Measurements from ENCODE around the gene CDK2AP2.
"Not testable (repeated sequence)": the region's sequence is repeated elsewhere in the genome, so short reads cannot be mapped to it uniquely, and the experiment has no call there.

The CDK2AP2 gene

DNA sequence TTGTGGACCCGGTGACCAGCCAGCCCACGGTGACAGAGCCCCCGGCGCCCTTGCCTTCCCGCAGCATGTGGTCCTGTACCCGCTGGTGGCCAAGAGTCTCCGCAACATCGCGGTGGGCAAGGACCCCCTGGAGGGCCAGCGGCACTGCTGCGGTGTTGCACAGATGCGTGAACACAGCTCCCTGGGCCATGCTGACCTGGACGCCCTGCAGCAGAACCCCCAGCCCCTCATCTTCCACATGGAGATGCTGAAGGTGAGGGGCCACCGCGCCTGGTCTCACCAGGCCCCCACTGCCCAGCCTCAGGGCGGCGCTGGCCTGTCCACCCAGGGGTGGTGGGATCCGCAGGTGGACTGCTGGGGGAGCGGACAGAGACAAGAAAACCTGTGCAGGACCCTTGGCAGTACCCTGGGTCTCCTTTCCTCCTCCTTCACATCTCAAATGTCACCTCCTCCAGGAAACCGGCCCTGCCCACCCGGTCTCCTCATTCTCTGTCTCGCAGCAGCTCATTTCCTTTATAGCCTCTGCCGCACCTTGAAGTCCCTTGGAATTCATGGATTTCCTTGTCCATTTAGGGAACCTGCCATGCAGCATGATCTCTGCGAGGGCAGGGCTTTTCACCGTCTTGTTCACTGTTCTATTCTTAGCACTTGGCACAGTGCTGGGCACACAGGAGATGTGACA is 18.6 kb downstream of the CDK2AP2 start:
- DNase-seq = no peak

DNA sequence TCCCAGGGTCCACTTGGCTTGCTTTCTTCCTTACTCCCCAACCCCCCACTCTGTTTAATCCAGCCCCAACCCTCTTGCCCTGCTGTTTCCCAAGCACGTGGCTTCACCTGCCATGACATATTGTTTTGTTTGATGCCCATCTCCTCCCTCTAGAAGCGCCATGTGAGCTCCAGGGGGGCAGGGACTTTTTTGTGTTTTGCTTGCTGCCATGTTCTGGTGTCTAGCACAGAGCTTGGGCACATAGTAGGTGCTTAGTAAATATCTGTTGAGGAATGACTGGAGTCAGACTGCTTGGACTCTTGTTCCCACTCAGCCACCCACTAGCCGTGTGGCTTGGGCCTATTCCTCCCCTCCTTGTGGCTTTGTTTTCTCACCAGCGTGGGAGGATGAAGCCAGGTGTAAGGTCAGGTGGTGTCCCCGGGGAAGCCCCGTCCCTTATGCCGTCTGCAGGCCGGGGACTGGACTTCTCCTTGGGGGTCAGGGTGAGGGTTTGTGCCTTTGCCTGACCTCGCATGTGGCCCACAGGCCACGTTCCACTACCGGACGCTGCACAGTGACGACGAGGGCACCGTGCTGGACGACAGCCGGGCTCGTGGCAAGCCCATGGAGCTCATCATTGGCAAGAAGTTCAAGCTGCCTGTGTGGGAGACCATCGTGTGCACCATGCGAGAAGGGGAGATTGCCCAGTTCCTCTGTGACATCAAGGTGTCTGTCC is 21.3 kb downstream of the CDK2AP2 start:
- no peak for DNase-seq

DNA sequence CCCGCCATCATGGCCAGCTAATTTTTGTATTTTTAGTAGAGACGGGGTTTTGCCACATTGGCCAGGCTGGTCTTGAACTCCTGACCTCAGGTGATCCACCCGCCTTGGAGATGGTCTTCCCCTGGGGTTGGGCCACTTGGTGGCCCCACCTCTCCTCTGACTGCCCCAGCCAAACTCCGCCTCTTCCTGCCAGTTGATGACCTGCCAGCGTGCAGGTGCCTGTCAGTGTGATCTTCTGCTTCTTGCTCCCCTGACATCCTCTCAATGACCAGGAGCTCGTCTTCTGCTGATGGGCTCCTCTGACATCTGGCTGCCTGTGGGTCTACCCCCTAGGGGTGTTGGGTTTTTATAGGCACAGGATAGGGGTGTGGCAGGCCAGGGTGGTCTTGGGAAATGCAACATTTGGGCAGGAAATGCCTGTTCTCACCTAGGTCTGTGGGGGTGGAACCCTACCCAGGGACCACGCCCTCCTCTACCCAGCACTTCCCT is 22.0 kb downstream of the CDK2AP2 start:
- DNase-seq = not testable (repeated sequence)

DNA sequence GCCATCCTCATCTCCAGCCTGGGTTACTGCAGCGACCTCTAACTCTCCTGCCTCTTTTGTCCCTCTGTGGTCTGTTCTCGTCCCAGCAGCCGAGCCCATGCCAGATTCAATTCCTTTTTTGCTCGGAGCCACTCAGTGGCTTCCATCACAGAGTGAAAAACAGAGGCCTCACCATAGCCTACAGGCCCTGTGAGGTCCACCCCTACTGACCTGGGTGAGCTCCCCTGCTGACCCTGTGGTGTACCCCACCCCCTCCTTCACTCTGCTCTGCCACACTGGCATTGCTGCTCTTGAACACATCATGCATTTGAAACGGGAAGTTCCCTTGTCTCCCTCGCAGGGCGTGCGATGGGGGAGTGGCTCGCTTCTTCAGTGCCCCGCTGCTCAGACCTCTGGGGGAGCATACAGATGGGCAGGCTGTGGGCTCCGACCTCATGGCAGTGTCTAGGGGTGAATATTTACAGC is 23.1 kb downstream of the CDK2AP2 start:
- no peak for DNase-seq

DNA sequence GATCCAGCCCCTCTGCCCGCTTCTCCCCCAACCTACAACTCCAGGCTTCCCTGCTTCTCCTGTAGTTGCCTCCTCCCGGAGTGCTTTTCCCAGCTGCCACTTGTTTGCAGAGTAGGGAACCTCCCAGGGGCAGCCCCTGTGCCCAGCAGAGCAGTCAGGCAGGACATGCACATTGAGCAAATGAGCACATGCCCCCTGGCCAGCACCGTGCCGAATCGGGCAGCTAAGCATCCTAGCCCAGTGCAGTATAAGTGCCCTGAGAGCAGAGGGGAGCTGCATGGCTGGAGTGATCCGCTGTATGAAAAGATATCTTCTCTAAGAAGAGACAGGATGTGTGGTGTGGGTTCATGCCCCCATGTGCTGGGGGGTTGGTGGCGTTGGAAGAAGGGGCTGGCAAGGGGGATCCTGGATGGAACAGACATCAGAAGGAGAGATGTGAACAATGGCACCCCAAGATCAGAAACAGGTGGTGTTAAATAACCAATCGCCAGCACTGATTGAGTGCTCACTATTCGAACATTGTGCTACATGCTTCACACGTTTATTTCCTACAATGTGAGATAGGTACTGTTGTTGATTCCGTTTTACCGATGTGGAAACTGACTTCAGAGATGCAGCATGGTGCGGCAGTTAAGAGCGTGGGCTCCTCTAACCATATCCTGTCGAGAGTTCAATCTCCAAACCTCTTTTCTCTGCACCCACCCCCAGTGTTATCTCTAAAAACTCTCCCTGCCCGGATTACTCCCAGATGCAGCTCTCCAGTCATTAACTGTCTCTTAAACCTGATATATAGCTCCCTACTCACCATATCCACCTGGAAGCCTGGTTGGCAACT is 23.9 kb downstream of the CDK2AP2 start:
- DNase-seq = no peak

DNA sequence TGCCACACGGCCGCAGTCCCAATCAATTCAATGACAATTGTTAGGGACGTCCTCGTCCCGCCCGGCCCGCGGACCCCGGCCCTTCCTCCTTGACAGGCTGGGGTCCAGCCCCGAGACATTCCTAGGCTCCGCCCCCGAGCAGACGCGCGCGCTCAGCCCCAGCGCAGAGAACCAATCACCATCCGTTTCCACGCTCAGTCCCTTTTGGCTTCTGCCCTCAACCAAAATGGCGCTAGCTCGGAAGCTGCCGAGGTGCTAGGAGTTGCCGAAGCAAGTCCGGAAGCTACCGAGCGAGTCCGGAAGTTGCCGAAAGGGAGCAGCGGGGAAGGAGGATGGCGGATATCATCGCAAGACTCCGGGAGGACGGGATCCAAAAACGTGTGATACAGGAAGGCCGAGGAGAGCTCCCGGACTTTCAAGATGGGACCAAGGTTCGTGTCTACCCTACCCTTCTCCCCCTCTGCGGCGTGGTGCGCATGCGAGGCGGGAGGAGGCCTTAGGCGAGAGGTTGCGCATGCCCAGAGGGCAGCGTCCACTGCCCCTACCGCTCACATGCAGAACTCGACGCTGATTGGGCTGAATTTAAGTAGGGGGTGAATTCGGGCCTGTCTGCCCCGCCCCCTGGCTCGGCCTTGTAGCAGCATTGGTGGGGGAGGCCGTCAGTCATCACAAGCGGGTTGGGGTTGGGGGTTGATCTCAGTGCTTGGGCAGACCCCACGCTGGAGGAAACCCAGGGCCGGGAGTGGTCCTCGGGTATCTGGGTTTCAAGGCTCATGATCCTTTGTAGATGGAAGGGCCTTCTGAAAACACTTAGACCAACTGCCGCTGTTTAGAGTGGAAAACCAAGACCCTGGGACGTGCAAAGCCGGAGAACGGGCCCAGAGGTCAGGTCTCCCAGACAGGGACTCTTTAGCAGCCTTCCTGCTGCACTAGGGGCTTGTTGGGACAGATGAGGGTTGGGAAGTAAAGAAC is 24.8 kb downstream of the CDK2AP2 start, which contains the start of gene AIP:
AIP (plus strand) TSS at position 200 of the 972 bp plus-strand sequence; CDS start at position 333, 133 bp downstream.
- peak; percentile 96 for DNase-seq

DNA sequence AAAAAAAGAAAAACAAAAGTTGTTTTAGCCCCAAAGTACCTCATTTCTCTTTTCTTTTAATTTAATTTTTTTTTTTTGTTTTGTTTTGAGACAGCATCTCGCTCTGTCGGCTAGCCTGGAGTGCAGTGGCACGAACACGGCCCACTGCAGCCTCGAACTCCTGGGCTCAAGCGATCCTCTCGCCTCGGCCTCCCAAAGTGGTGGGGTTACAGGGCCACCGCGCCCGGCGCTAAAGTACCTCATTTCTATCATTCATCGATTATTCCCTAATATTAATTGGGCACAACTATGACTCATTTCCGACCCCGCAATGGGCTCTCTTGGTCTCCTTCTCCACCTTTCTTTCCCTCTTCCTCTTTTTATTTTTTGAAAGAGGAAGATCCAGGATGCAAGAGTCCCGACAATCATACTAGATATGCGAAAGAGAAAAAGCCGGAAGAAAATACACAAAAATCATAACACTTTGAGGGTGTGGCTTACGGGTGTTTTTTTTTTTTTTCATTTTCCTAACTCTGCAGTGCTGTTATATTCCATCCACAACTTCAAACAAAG is 25.6 kb downstream of the CDK2AP2 start:
- DNase-seq = no peak

DNA sequence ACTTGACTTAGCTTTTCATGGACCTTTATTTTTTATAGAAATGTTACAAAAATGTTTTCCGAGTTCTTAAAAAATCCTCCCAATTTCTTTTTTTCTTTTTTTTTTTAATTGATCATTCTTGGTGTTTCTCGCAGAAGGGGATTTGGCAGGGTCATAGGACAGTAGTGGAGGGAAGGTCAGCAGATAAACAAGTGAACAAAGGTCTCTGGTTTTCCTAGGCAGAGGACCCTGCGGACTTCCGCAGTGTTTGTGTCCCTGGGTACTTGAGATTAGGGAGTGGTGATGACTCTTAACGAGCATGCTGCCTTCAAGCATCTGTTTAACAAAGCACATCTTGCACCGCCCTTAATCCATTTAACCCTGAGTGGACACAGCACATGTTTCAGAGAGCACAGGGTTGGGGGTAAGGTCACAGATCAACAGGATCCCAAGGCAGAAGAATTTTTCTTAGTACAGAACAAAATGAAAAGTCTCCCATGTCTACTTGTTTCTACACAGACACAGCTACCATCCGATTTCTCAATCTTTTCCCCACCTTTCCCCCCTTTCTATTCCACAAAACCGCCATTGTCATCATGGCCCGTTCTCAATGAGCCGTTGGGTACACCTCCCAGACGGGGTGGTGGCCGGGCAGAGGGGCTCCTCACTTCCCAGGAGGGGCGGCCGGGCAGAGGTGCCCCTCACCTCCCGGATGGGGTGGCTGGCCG is 30.5 kb downstream of the CDK2AP2 start:
- DNase-seq = not testable (repeated sequence)

DNA sequence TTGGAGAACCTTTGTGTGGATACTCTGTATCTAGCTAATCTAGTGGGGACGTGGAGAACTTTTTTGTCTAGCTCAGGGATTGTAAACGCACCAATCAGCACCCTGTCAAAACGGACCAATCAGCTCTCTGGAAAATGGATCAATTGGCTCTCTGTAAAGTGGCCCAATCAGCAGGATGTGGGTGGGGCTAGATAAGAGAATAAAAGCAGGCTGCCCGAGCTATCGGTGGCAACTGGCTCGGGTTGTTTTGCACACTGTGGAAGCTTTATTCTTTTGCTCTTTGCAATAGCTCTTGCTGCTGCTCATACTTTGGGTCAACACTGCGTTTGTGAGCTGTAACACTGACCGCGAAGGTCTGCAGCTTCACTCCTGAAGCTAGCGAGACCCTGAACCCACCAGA is 31.3 kb downstream of the CDK2AP2 start:
- DNase-seq = not testable (repeated sequence)

DNA sequence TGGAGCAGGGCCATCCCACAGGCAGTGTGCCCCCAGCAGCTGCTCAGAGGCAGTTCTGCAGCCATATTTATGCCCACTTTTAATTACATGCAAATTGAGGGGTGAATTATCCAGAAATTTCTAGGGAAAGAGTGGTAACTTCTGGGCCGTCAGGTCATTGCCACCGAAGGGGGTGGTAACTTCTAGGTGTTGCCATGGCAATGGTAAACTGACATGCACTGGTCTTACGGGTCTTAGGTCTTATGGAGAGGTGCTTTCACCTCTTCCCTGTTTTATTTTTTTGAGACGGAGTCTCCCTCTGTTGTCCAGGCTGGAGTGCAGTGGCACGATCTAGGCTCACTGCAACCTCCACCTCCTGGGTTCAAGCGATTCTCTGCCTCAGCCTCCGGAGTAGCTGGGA is 35.1 kb downstream of the CDK2AP2 start:
- DNase-seq = no peak

DNA sequence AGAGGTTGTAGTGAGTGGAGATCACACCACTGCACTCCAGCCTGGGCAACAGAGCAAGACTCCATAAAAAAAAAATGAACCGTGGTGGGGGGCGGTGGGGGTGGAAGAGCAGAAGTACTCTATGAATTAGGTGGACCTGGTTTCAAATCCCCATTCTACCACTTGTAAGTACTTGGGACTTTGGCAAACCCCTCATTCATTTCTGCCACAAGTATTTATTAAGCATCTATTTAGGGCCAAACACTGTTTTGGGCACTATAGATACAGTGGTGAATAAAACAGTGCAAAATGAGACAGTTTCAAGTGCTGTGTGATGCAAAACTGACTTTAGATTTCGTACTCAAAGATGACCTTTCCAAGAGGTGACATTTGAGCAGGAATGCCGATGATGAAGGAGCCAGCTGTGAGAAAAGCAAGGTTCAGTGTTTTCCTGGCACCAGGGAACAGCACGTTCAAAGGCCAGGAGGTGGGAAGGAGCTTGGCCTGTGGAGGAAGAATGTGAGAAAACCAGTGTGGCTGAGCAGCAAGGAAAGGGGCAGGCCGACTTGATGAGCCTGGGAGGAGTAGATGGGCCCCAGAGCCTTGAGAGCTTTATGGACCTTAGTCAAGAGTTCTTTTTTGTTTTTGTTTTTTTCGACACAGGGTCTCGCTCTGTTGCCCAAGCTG is 37.5 kb downstream of the CDK2AP2 start:
- no peak for DNase-seq

DNA sequence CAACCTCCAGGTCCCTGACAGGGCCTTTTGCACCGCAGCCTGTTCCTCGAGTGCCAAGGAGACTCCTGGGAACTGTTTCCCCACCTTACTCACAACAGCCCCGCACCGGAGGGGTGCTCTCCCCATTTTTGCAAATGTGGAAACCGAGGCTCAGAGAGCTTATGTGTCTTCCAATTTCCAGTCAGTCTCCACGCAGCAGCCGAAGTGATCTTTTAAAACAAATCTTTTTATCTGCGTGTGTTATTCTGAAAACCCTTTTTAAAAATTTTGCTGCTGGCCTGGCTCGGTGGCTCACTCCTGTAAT is 38.5 kb downstream of the CDK2AP2 start:
- DNase-seq = no peak

DNA sequence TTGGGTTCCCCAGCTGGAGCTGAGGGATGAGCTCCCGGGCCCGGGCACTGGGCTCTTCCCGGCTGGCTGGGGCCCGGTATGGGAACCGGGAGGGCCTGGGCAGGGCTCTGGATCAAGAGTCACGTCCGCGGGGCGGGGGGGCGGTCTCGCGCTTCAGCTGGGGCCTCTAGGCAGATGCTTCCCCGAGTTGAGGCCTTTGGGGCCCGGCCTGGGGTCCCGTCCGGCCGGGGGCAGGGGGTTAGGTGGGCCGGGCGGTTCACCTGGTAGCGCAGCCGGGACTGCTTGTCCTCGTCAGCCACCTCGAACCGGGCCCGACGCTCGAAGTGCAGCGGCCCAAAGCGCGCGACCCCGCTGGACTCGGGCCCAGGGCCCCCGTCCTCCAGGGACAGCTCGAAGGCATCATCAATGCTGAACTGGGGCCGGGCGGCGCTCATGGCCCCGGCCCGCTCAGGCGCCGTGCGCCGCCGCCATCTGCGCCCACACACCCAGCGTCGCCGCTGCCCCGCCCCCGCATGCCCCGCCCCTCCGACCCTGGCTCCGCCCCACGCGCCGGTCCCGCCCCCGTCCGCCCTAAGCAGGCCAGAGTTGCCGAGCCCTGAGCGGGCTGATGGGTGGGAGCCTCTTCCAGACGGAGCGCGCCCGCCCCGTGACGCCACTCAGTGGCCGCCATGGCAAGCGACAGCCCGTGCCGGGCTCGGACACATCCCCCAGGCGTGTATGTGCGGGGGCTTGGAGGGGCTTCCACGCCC is 39.0 kb downstream of the CDK2AP2 start, which contains the start of gene TMEM134:
TMEM134 (minus strand) TSS at position 493 of the 749 bp plus-strand sequence; CDS start at position 434, 59 bp downstream.
- DNase-seq = peak; percentile 88

DNA sequence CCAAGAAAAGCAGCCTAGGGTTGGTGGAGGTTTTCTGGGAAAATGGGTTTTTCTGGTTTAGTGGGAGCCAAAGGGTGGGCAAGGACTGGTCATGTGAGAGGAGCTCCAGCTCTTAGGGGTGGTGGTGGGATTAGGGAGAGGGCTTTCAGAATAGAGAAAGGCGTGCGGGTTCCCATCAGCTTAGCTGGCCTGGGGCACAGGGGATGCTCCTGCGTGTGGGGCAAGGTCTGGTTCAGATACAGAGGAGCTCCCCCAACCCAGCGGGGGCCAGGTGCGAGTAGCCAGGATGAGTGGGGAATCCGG is 39.6 kb downstream of the CDK2AP2 start:
- no peak for DNase-seq

DNA sequence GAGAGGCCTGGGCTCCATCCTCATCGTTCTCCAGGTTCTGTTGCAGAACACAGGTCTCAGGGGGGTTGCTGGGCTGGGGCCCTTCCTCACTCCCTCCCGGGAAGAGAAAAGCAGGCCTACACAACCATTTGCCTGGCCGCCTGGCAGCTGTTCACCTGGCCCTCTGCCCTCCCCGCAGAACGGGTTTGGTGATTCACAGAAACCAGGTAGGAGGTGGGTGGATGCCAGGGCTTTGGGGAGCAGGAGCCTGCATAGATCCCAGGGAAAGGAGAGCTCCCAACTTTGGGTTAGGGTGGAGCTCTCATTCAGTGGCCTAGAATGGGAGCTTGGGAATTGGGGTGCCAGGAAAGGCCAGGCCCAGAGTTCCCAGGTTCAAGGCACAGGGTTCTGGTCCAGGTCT is 39.9 kb downstream of the CDK2AP2 start:
- no peak for DNase-seq

DNA sequence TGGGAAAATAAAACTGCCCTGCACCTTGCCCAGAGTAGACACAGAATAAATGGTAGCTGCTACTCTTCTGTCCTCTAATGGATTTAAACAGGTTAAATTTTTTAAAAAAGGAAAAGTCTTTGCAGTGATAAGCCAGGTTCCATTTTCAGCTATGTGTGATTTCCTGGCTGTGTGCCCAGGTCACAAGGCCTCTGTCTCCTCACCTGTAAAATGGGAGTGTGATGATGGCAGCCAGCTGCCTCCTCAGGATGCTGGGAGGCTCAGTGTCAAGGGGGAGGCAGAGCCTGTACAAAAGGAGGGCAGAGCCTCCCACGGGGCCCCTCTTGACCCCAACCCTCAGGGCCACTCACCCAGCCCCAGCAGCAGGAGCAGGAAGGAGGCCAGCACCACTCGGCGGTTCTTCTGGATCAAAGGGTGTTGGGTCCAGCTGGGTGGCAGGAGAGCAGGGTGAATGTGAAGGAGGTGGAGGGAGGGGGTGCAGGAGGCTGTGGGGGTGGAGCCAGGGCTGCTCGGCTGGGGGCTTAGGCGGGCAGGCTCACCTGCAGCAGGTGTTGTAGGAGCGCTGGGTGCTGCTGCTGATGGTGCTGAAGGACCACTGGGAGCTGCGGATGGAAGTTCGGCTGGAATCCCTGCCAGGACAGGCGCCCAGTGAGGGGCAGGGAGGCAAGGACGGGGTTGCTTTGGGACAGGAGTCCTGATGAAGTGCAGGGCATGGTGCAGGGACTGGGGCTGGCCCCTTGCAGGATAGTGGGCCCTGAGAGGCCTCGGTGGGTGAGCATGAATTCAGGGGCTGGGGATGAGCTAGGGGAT is 40.8 kb downstream of the CDK2AP2 start:
- DNase-seq = no peak

DNA sequence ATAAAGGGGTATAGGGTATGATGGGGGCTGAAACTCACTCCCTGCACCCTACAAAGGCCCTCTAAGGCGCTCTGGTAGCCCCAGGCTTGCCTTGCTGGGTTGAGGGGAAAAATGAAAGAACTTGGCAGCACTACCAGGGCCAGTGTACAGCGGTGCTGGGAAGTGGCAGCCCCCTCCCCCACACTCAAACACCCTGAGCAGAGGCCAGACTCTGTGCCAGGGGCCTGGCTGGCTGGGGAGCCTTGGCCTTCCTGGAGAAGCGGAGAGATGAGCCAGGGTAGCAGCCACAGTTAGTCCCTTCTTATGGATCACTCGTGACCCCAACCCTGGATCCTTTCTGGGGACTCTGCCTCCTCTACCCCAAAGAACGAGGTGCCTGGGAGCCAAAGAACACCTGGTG is 41.6 kb downstream of the CDK2AP2 start:
- DNase-seq = no peak

DNA sequence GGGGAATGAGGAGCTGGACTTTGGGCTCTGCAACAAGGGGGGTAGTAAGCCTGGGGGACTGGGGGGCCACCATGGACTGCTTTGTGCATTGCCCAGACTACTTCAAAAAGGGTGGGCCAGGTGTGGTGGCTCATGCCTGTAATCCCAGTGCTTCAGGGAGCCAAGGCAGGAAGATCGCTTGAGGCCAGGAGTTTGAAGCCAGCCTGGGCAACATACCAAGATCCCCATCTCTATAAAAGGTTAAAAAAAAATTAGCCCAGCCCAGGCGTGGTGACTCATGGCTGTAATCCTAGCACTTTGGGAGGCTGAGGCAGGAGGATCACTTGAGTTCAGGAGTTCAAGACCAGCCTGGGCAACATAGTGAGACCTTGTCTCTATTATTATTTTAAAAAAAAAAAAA is 42.4 kb downstream of the CDK2AP2 start:
- DNase-seq = not testable (repeated sequence)

DNA sequence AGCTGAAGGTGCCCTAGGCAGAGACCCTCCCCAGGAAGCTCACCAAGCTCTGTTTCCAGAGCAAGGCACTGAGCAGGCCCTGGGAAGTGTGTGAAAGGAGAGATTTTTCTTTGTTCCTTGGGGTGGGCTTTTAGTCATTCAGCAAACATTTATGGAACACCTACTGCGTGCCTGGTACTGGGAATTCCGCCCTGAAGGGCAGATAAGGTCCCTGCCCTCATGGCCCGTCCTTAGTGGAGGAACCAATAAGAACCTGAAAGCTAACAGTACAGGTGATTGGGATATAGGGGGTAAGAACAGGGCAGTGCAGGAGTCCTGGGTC is 42.8 kb downstream of the CDK2AP2 start:
- DNase-seq = no peak

Measured in GDM1 (cell line).